Esophagus squamous epithelium (tissue), 5 donors: Measurements from ENCODE around the gene SEBOX. TPM values are rescaled to one million over a fixed set of nuclear protein-coding genes. Genes with fewer than 3 reads are reported as not detected.
A peak's percentile ranks its signal among the peaks of the same experiment; 100 is the strongest.

Experiments
- DNase-seq: peaks from one replicate; lab custom pipeline; 2025; lab: John Stamatoyannopoulos, UW
- H3K27ac ChIP-seq, 4 donors: fragments of 200-600 bp; sonication (generic); one replicate each; pipeline ENCODE4 v1.5.1; 2016 to 2019; ENCODE audit warnings: mild to moderate bottlenecking in 1 of 4
- H3K27me3 ChIP-seq, 4 donors: fragments of 200-600 bp; sonication (generic); 1 replicate in 3 of 4; 2 replicates in 1 of 4; pipeline versions ENCODE4 v1.5.1 to v1.6.0; 2017 to 2021; ENCODE audit warnings: antibody characterized with exemption in 1 of 4
- H3K36me3 ChIP-seq, 3 donors: fragments of 200-600 bp; sonication (generic); one replicate each; pipeline ENCODE4 v1.5.1; 2016 to 2019
- H3K4me1 ChIP-seq, 3 donors: fragments of 200-600 bp; sonication (generic); one replicate each; pipeline ENCODE4 v1.5.1; 2017 to 2019
- H3K4me3 ChIP-seq, 4 donors: fragments of 200-600 bp; sonication (generic); 1 replicate in 3 of 4; 2 replicates in 1 of 4; pipeline ENCODE4 v1.5.1; 2016 to 2019; ENCODE audit warnings: mild to moderate bottlenecking in 2 of 4, moderate library complexity in 1 of 4
- H3K9me3 ChIP-seq, 3 donors: fragments of 200-600 bp; sonication (generic); one replicate each; pipeline ENCODE4 v1.5.1; 2016 to 2019
- CTCF ChIP-seq, 6 experiments: fragments of 450-650 bp in 4 of 6; fragments of 200-600 bp in 2 of 6; sonication (generic) in 2 of 6; IDR thresholded peaks; one replicate each; pipeline ENCODE4 v1.5.1; 2016 to 2019; ENCODE audit warnings: antibody characterized with exemption in 6 of 6, mild to moderate bottlenecking in 4 of 6, moderate library complexity in 4 of 6
- POLR2A ChIP-seq, 4 donors: fragments of 450-650 bp; IDR thresholded peaks; one replicate each; pipeline ENCODE4 v1.6.1; 2017; ENCODE audit warnings: antibody characterized with exemption in 4 of 4, mild to moderate bottlenecking in 4 of 4, moderate library complexity in 3 of 4
- WGBS, 2 donors: methylation state at CpG; one replicate each; pipeline ENCODE4 v1.1.5; 2018; 5-methylcytosine and 5-hydroxymethylcytosine counted together
- intact Hi-C: fragments of 100-400 bp; cut with DNase I; formaldehyde crosslinking; loops from one replicate; pipeline ENCODE4 v1.15.0; 2022
- total RNA-seq, 4 donors: library from RNA; depleted of rRNA; stranded (reverse); fragments of >200 nt; gene quantifications; one replicate each; pipeline ENCODE4 v1.1.0, GENCODE V29; 2016
- donor health status: DM: yes; HTN: yes; CAD: no.

SEBOX gene
- total RNA-seq, 4 donors from 2014 or later, result not detected

- peak overlapping the region in 2 of 4 donors; percentile 99 for H3K27ac ChIP-seq
- H3K4me3 ChIP-seq, result peak overlapping the region in 3 of 4 donors; percentile 77 to 96 (median 91)
- WGBS, 2 donors, result 45 to 70% methylated on average over 6 of the region's 6 CpGs
- peaks cover 4 to 32% (median 7%) of the 10 kb centered on the region in 3 donors for H3K36me3 ChIP-seq
- H3K4me1 ChIP-seq, result peaks cover 27 to 52% (median 38%) of the 10 kb centered on the region in 3 donors
- intact Hi-C loops, result no loop called here
- no peak for DNase-seq
- TF ChIP-seq CTCF (IDR thresholded peaks at IDR 0.05), result no peak
- TF ChIP-seq POLR2A (IDR thresholded peaks at IDR 0.05), result no peak
- no peaks in the 10 kb centered on the region for H3K9me3 ChIP-seq
- no peaks in the 10 kb centered on the region for H3K27me3 ChIP-seq
Observed at GRCh38 chr17:28334171-28334570, 30.8 kb downstream of the SEBOX start.

GRCh38 chr17:28333083-28333746 is 31.8 kb downstream of the SEBOX start:
- TF ChIP-seq CTCF (IDR thresholded peaks at IDR 0.05) (no peak), POLR2A (IDR thresholded peaks at IDR 0.05) (no peak)
- WGBS, 2 donors, result 60 to 63% methylated on average over 1 of the region's 1 CpG
- no peaks in the 10 kb centered on the region for H3K9me3 ChIP-seq
- H3K4me3 ChIP-seq, result no peak overlapping the region
- H3K36me3 ChIP-seq, result peaks cover 5 to 41% (median 7%) of the 10 kb centered on the region in 3 donors
- no peaks in the 10 kb centered on the region for H3K27me3 ChIP-seq
- no peak overlapping the region for H3K27ac ChIP-seq
- peaks cover 27 to 42% (median 29%) of the 10 kb centered on the region in 3 donors for H3K4me1 ChIP-seq
- DNase-seq, result no peak
- intact Hi-C loops, result no loop called here

- Histone ChIP-seq H3K4me1 (peaks cover 17 to 33% (median 18%) of the 10 kb centered on the region in 3 donors), H3K27ac (no peak overlapping the region), H3K36me3 (peaks cover 5 to 51% (median 12%) of the 10 kb centered on the region in 3 donors), H3K9me3 (no peaks in the 10 kb centered on the region), H3K27me3 (no peaks in the 10 kb centered on the region), H3K4me3 (no peak overlapping the region)
- intact Hi-C loops, result no loop called here
- TF ChIP-seq POLR2A (IDR thresholded peaks at IDR 0.05) (no peak), CTCF (IDR thresholded peaks at IDR 0.05) (no peak)
- no peak for DNase-seq
- WGBS, 2 donors, result 86 to 89% methylated on average over 4 to 6 of the region's 6 CpGs
Observed at GRCh38 chr17:28331891-28332420, 33.0 kb downstream of the SEBOX start.

- Histone ChIP-seq H3K4me3 (no peak overlapping the region), H3K27me3 (no peaks in the 10 kb centered on the region), H3K9me3 (no peaks in the 10 kb centered on the region), H3K4me1 (peaks cover 7 to 36% (median 12%) of the 10 kb centered on the region in 3 donors), H3K36me3 (peaks cover 5 to 61% (median 12%) of the 10 kb centered on the region in 3 donors), H3K27ac (no peak overlapping the region)
- intact Hi-C loops, result no loop called here
- TF ChIP-seq POLR2A (IDR thresholded peaks at IDR 0.05), result no peak
- no peak for TF ChIP-seq CTCF (IDR thresholded peaks at IDR 0.05)
- 88 to 93% methylated on average over 2 to 4 of the region's 5 CpGs for WGBS, 2 donors
- DNase-seq, result no peak
Observed at GRCh38 chr17:28330671-28331070, 34.3 kb downstream of the SEBOX start.

DNA sequence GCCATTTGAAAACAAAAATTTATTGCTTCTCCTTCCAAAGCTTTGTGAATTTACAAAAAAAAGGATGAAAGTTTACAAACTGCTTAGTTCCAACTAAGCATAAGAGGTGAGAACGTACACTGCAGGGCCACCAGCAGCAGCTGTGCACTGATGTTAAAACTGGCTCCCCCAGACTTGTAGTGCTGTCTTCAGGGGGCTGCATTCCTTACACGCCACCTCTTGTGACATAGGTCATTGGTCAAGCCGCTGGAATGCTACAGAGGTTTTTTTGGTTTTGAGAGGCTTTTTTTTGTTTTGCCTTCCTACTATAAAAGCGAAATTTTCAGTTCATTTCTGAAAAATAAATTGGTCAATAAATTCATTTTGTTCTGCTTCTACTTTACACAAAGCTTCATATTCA is 36.7 kb downstream of the SEBOX start:
- peaks cover 0 to 22% (median 0%) of the 10 kb centered on the region in 3 donors for H3K4me1 ChIP-seq
- DNase-seq, result no peak
- H3K27ac ChIP-seq, result no peak overlapping the region
- no peak for TF ChIP-seq POLR2A (IDR thresholded peaks at IDR 0.05)
- no peak for TF ChIP-seq CTCF (IDR thresholded peaks at IDR 0.05)
- intact Hi-C loops, result no loop called here
- H3K36me3 ChIP-seq, result peaks cover 5 to 61% (median 12%) of the 10 kb centered on the region in 3 donors
- H3K4me3 ChIP-seq, result no peak overlapping the region
- no peaks in the 10 kb centered on the region for H3K9me3 ChIP-seq
- no peaks in the 10 kb centered on the region for H3K27me3 ChIP-seq
- 66 to 76% methylated on average over 4 of the region's 4 CpGs for WGBS, 2 donors
